CD4-positive, alpha-beta memory T cell (primary cell): ENCODE measurements around the gene MAP2K7. TPM values are rescaled to one million over a fixed set of nuclear protein-coding genes. Genes with fewer than 3 reads are reported as not detected.
"Not testable (repeated sequence)": the region's sequence is repeated elsewhere in the genome, so short reads cannot be mapped to it uniquely, and the experiment has no call there.

Experiments used
- CTCF ChIA-PET: fragments of 350-600 bp; sonication (Branson Sonifier 250); formaldehyde crosslinking; loops from one replicate; lab custom pipeline; 2021; ENCODE audit warnings: inconsistent platforms; ENCODE audit not compliant: partially characterized antibody; lab: Charles Lee
- POLR2A ChIA-PET: fragments of 350-600 bp; sonication (Branson Sonifier 250); formaldehyde crosslinking; loops from one replicate; lab custom pipeline; 2021; ENCODE audit not compliant: partially characterized antibody; lab: Charles Lee
- DNase-seq, 5 donors: peaks; one replicate each; pipeline versions ENCODE4 v3.0.0 to v3.0.0-alpha.2; 2020 to 2022; ENCODE audit warnings: mixed read lengths in 1 of 5
- H3K27ac ChIP-seq: one replicate; pipeline ENCODE4 v1.7.0; 2013; ENCODE audit warnings: low read depth, low read length
- H3K27me3 ChIP-seq: 2 replicates; pipeline ENCODE4 v1.7.0; 2013; ENCODE audit warnings: mild to moderate bottlenecking, low read length, moderate library complexity; ENCODE audit not compliant: insufficient read depth
- H3K36me3 ChIP-seq: 2 replicates; pipeline ENCODE4 v1.7.0; 2013; ENCODE audit warnings: mild to moderate bottlenecking, low read length, moderate library complexity; ENCODE audit not compliant: insufficient read depth
- H3K4me1 ChIP-seq: 2 replicates; pipeline ENCODE4 v1.7.0; 2013; ENCODE audit warnings: mild to moderate bottlenecking, low read length, moderate library complexity; ENCODE audit not compliant: insufficient read depth
- H3K4me3 ChIP-seq, 2 donors: one replicate each; pipeline ENCODE4 v1.7.0; 2013; ENCODE audit warnings: low read length in 2 of 2, mild to moderate bottlenecking in 1 of 2
- H3K9me3 ChIP-seq, 2 donors: one replicate each; pipeline ENCODE4 v1.7.0; 2013; ENCODE audit warnings: low read length in 2 of 2, control low read depth in 1 of 2; ENCODE audit not compliant: control insufficient read depth in 1 of 2
- H3K27ac Mint-ChIP-seq, 7 donors: one replicate each; pipeline ENCODE4 v1.8.0; 2020 to 2021; ENCODE audit warnings: mixed read lengths in 7 of 7, mild to moderate bottlenecking in 6 of 7, inconsistent platforms in 3 of 7, moderate library complexity in 3 of 7
- H3K27me3 Mint-ChIP-seq, 2 donors: one replicate each; pipeline ENCODE4 v1.8.0; 2020 to 2021; ENCODE audit warnings: mixed read lengths in 2 of 2
- H3K36me3 Mint-ChIP-seq, 2 donors: one replicate each; pipeline ENCODE4 v1.8.0; 2020 to 2021; ENCODE audit warnings: mixed read lengths in 2 of 2, inconsistent platforms in 1 of 2, mild to moderate bottlenecking in 1 of 2
- H3K4me1 Mint-ChIP-seq, 4 donors: one replicate each; pipeline ENCODE4 v1.8.0; 2020 to 2021; ENCODE audit warnings: mixed read lengths in 4 of 4, mild to moderate bottlenecking in 1 of 4
- H3K4me3 Mint-ChIP-seq, 8 donors: one replicate each; pipeline ENCODE4 v1.8.0; 2020 to 2021; ENCODE audit warnings: mixed read lengths in 8 of 8, mild to moderate bottlenecking in 7 of 8, moderate library complexity in 6 of 8, inconsistent platforms in 3 of 8
- H3K9me3 Mint-ChIP-seq, 8 donors: one replicate each; pipeline ENCODE4 v1.8.0; 2020 to 2021; ENCODE audit warnings: mixed read lengths in 8 of 8, mild to moderate bottlenecking in 5 of 8, inconsistent platforms in 3 of 8, moderate library complexity in 1 of 8
- intact Hi-C: fragments of 100-400 bp; cut with micrococcal nuclease; formaldehyde crosslinking; loops from one replicate; pipeline ENCODE4 v1.15.1; 2023
- polyA plus RNA-seq, 2 donors: library from polyadenylated mRNA; unstranded; fragments of 300-500 nt; fragmentation: Illumina TruSeq; gene quantifications; one replicate each; pipeline ENCODE4 v1.2.3, GENCODE V29; 2021
- total RNA-seq, 2 experiments: library from RNA; stranded (reverse); gene quantifications; one replicate each; pipeline ENCODE4 v1.2.3, GENCODE V29; 2021

MAP2K7 gene
- total and polyA plus RNA-seq, 4 experiments from 2014 or later: 0.57 to 62.5 (median 31.1) TPM

GRCh38 chr19:7883796-7884570 lies 19.7 kb upstream of the MAP2K7 start:
- H3K4me3 Mint-ChIP-seq: no peak overlapping the region
- peaks cover 0 to 2% of the 10 kb centered on the region in 2 donors for H3K27me3 Mint-ChIP-seq
- H3K27ac Mint-ChIP-seq: no peak overlapping the region
- H3K9me3 Mint-ChIP-seq: no peaks in the 10 kb centered on the region
- no peaks in the 10 kb centered on the region for H3K4me1 ChIP-seq
- H3K27ac ChIP-seq: no peak overlapping the region
- H3K9me3 ChIP-seq: no peaks in the 10 kb centered on the region
- H3K36me3 ChIP-seq: no peaks in the 10 kb centered on the region
- POLR2A ChIA-PET: no interaction called here
- H3K27me3 ChIP-seq: no peaks in the 10 kb centered on the region
- intact Hi-C loops: no loop called here
- no peak overlapping the region for H3K4me3 ChIP-seq
- no peaks in the 10 kb centered on the region for H3K36me3 Mint-ChIP-seq
- no peaks in the 10 kb centered on the region for H3K4me1 Mint-ChIP-seq
- CTCF ChIA-PET: interaction anchor here (3.3 kb wide), 1 partner anchor 15 kb away, joined by 19 read pairs; no protein-coding TSS in a partner anchor
- no peak for DNase-seq

GRCh38 chr19:7885818-7886217 lies 17.9 kb upstream of the MAP2K7 start:
- no peak overlapping the region for H3K4me3 Mint-ChIP-seq
- intact Hi-C loops: no loop called here
- POLR2A ChIA-PET: interaction anchor here (1.0 kb wide), 1 partner anchor 9 kb away, joined by 3 read pairs; no protein-coding TSS in a partner anchor
- Histone ChIP-seq H3K9me3 (no peaks in the 10 kb centered on the region), H3K4me3 (no peak overlapping the region), H3K27ac (no peak overlapping the region), H3K36me3 (no peaks in the 10 kb centered on the region), H3K4me1 (no peaks in the 10 kb centered on the region), H3K27me3 (no peaks in the 10 kb centered on the region)
- DNase-seq: no peak
- H3K36me3 Mint-ChIP-seq: no peaks in the 10 kb centered on the region
- H3K27me3 Mint-ChIP-seq: peaks cover 3% of the 10 kb centered on the region in 2 donors
- no peaks in the 10 kb centered on the region for H3K9me3 Mint-ChIP-seq
- CTCF ChIA-PET: interaction anchor here (1.5 kb wide), 1 partner anchor 16 kb away, joined by 5 read pairs; no protein-coding TSS in a partner anchor
- no peaks in the 10 kb centered on the region for H3K4me1 Mint-ChIP-seq
- no peak overlapping the region for H3K27ac Mint-ChIP-seq

- Mint-ChIP-seq H3K4me1 (no peaks in the 10 kb centered on the region), H3K9me3 (no peaks in the 10 kb centered on the region), H3K27me3 (peaks cover 5 to 6% of the 10 kb centered on the region in 2 donors), H3K4me3 (no peak overlapping the region), H3K36me3 (no peaks in the 10 kb centered on the region), H3K27ac (no peak overlapping the region)
- H3K36me3 ChIP-seq: no peaks in the 10 kb centered on the region
- no peak overlapping the region for H3K27ac ChIP-seq
- DNase-seq: no peak
- no peaks in the 10 kb centered on the region for H3K9me3 ChIP-seq
- POLR2A ChIA-PET: no interaction called here
- CTCF ChIA-PET: interaction anchor here (1.5 kb wide), 1 partner anchor 18 kb away, joined by 5 read pairs; no protein-coding TSS in a partner anchor
- H3K27me3 ChIP-seq: no peaks in the 10 kb centered on the region
- H3K4me1 ChIP-seq: no peaks in the 10 kb centered on the region
- intact Hi-C loops: no loop called here
- no peak overlapping the region for H3K4me3 ChIP-seq
Observed at GRCh38 chr19:7887408-7888144, 16.1 kb upstream of the MAP2K7 start.

GRCh38 chr19:7888145-7888825 lies 15.4 kb upstream of the MAP2K7 start, which contains the start of gene LRRC8E:
LRRC8E (plus strand) TSS chr19:7888510; CDS start chr19:7895604, 7,094 bp downstream.
- intact Hi-C loops: no loop called here
- no peaks in the 10 kb centered on the region for H3K9me3 Mint-ChIP-seq
- H3K9me3 ChIP-seq: no peaks in the 10 kb centered on the region
- no peaks in the 10 kb centered on the region for H3K36me3 Mint-ChIP-seq
- H3K27me3 Mint-ChIP-seq: peaks cover 5 to 6% of the 10 kb centered on the region in 2 donors
- H3K4me3 Mint-ChIP-seq: no peak within 1 kb of the TSS
- H3K27ac ChIP-seq: no peak within 1 kb of the TSS
- DNase-seq: no peak
- no peaks in the 10 kb centered on the region for H3K36me3 ChIP-seq
- ChIA-PET CTCF (no interaction called here), POLR2A (interaction anchor here (0.6 kb wide), 1 partner anchor 1603 kb away, joined by 4 read pairs; no protein-coding TSS in a partner anchor)
- no peak within 1 kb of the TSS for H3K4me3 ChIP-seq
- no peak within 1 kb of the TSS for H3K27ac Mint-ChIP-seq
- no peaks in the 10 kb centered on the region for H3K4me1 ChIP-seq
- H3K27me3 ChIP-seq: no peaks in the 10 kb centered on the region
- H3K4me1 Mint-ChIP-seq: no peaks in the 10 kb centered on the region

GRCh38 chr19:7888826-7889217 lies 14.9 kb upstream of the MAP2K7 start:
- no peak overlapping the region for H3K27ac Mint-ChIP-seq
- no peaks in the 10 kb centered on the region for H3K4me1 Mint-ChIP-seq
- Histone ChIP-seq H3K4me1 (no peaks in the 10 kb centered on the region), H3K9me3 (no peaks in the 10 kb centered on the region), H3K27ac (no peak overlapping the region), H3K4me3 (no peak overlapping the region), H3K36me3 (no peaks in the 10 kb centered on the region), H3K27me3 (no peaks in the 10 kb centered on the region)
- ChIA-PET POLR2A (interaction anchor here (0.6 kb wide), 1 partner anchor 1603 kb away, joined by 4 read pairs; no protein-coding TSS in a partner anchor), CTCF (interaction anchor here (0.7 kb wide), 1 partner anchor 579 kb away, joined by 3 read pairs; no protein-coding TSS in a partner anchor)
- no peak for DNase-seq
- no peak overlapping the region for H3K4me3 Mint-ChIP-seq
- intact Hi-C loops: no loop called here
- H3K27me3 Mint-ChIP-seq: peaks cover 5 to 6% of the 10 kb centered on the region in 2 donors
- H3K9me3 Mint-ChIP-seq: no peaks in the 10 kb centered on the region
- no peaks in the 10 kb centered on the region for H3K36me3 Mint-ChIP-seq

- H3K4me3 Mint-ChIP-seq, H3K27me3 ChIP-seq, H3K27ac ChIP-seq, H3K27ac Mint-ChIP-seq, H3K4me1 Mint-ChIP-seq, H3K4me1 ChIP-seq, H3K4me3 ChIP-seq, DNase-seq, intact Hi-C loops, H3K9me3 ChIP-seq, H3K36me3 Mint-ChIP-seq, H3K36me3 ChIP-seq, H3K9me3 Mint-ChIP-seq, POLR2A ChIA-PET: not testable (repeated sequence)
- peaks cover 9 to 13% of the 10 kb centered on the region in 2 donors for H3K27me3 Mint-ChIP-seq
- CTCF ChIA-PET: interaction anchor here (0.6 kb wide), 1 partner anchor 8 kb away, joined by 4 read pairs; no protein-coding TSS in a partner anchor
Observed at GRCh38 chr19:7893362-7894101, 10.1 kb upstream of the MAP2K7 start.
